Rectal smooth muscle tissue (tissue), 1 donor: ENCODE measurements around the gene JOSD1.

Experiments
- H3K27ac ChIP-seq: one replicate; pipeline ENCODE4 v1.7.0; 2013; ENCODE audit warnings: low read depth, low read length, inconsistent platforms
- H3K27me3 ChIP-seq: one replicate; pipeline ENCODE4 v1.7.0; 2013; ENCODE audit warnings: low read length; ENCODE audit not compliant: control insufficient read depth, insufficient read depth
- H3K36me3 ChIP-seq: one replicate; pipeline ENCODE4 v1.7.0; 2013; ENCODE audit warnings: low read length; ENCODE audit not compliant: control insufficient read depth, insufficient read depth
- H3K4me1 ChIP-seq: one replicate; pipeline ENCODE4 v1.7.0; 2013; ENCODE audit warnings: low read length; ENCODE audit not compliant: control insufficient read depth, insufficient read depth
- H3K4me3 ChIP-seq: one replicate; pipeline ENCODE4 v1.7.0; 2013; ENCODE audit warnings: low read length
- H3K9ac ChIP-seq: one replicate; pipeline ENCODE4 v1.7.0; 2013; ENCODE audit warnings: low read length

The JOSD1 gene

DNA sequence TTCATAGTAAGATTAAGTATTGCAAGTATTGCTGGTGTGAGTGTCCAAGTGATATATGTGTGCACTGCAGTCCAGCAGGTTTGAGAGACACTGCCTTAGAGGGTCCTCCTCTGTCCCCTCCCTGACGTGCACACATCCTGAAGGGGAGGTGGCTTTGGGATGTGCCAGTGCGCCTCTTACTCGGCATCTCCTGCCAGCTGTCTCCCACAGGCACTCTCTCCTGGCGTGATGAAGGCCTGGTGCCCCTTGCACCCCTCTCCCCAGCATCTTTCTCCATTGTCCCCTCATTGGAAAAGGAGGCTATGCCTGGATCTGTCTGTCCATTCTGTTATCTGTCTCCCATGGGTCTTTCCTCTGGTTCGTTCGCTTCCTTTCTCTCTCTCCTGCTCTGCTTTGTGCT lies 29.2 kb upstream of the JOSD1 start:
- Histone ChIP-seq H3K4me3 (no peak overlapping the region), H3K27me3 (no peaks in the 10 kb centered on the region), H3K36me3 (peaks cover 52% of the 10 kb centered on the region), H3K9ac (no peak overlapping the region), H3K4me1 (peaks cover 23% of the 10 kb centered on the region), H3K27ac (no peak overlapping the region)

DNA sequence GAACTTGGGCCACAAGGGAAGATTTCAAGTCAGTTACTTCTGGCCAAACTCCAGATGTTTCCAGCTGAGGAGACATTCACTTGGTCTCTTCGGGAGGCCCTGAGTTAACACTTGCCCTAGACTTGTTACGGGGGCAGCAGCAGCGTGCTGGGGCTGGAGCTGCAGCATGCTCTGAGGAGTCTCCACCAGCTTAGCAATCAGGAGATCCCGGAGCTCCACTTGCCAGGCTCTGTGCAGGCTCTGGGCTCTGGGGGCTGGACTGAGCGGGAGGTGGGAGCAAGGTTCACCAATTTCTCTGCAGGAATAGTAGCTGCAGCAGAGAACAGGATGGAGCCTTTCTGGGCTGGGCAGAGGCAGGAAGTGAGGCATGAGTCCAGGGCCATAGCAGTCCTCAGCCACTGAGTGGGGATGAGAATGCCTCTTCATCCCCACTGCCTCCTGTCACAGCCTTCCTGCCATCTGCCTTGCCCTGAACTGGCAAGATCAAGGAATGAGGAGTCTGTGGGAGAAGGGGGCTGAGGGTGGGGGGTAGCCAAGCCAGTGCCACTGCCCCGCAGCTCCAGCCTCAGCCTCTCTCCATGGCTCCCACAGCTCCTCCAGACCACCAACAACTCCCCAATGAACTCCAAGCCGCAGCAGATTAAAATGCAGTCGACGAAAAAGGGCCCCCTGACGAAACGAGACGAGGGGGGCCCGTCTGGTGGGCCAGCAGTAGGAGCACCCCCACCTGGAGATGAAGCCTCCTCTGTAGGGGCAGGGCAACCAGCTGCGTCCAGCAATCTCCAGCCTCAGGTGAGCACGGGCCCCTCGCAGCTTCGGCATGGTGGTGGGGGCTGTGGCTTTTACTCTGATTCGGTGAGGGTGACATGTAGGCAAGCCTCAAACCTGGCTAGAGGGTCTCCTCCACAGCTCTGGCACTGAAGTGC lies 28.4 kb upstream of the JOSD1 start:
- H3K9ac ChIP-seq, result no peak overlapping the region
- no peaks in the 10 kb centered on the region for H3K27me3 ChIP-seq
- peaks cover 19% of the 10 kb centered on the region for H3K4me1 ChIP-seq
- peaks cover 60% of the 10 kb centered on the region for H3K36me3 ChIP-seq
- H3K4me3 ChIP-seq, result no peak overlapping the region
- no peak overlapping the region for H3K27ac ChIP-seq

DNA sequence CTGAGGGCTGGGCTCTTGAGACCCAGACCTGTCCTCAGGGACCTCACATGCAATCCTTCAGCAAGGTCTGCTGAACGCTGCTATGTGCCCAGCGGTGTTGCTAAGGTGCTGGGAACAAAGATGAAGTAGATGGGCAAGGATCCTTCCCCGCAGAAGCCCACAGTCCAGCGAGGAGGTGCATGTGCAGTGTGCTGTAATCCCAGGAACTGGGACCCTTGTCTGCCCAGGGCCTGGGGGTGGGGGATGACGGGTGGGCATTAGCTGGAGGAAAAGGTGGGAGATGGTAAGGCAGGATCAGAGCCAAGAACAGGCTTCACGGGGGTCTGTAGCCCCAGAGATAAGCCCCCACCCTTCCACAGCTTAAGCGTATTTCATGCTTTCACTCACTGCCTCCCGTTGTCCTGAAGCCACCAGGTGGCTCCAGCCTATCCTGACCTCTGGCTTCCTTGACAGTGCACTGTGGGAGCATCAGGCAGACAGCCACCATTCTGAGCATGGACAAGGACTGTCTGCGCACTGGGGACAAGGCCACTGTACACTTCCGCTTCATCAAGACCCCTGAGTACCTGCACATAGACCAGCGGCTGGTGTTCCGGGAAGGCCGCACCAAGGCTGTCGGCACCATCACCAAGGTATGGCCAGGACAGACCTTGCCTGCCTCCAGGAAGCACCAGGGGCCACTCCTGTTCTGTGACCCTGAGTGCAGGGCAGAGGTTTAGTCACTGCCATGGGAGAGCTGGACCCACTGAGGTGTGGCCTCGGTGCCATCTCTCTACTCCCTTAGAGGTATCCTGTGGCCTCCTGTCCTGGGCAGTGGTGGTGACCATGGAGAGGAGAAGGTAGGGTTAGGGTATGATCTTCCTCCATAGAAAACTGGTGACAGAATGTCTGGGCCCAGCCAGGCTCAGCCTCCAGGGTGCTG lies 27.0 kb upstream of the JOSD1 start:
- Histone ChIP-seq H3K36me3 (peaks cover 70% of the 10 kb centered on the region), H3K9ac (no peak overlapping the region), H3K4me1 (peaks cover 6% of the 10 kb centered on the region), H3K27ac (no peak overlapping the region), H3K27me3 (no peaks in the 10 kb centered on the region), H3K4me3 (no peak overlapping the region)

DNA sequence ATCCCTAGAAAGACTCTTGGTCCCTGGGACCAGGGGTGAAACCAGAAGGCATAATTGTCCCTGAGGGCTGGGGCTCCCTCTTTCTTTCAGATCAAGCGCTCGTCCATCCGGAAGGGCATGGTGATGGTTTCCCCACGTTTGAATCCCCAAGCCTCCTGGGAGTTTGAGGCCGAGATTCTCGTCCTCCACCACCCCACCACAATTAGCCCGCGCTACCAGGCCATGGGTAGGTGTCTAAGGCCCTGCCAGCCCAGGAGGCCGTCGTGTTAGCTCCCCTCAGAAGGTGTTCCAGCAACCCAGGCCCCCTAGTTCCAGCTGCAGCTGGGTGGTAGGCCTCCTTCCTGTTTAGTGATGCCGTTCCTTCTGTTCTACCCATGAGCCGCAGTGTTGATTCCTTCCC lies 26.4 kb upstream of the JOSD1 start:
- Histone ChIP-seq H3K4me3 (no peak overlapping the region), H3K27me3 (no peaks in the 10 kb centered on the region), H3K27ac (no peak overlapping the region), H3K9ac (no peak overlapping the region), H3K36me3 (peaks cover 76% of the 10 kb centered on the region), H3K4me1 (peaks cover 3% of the 10 kb centered on the region)

DNA sequence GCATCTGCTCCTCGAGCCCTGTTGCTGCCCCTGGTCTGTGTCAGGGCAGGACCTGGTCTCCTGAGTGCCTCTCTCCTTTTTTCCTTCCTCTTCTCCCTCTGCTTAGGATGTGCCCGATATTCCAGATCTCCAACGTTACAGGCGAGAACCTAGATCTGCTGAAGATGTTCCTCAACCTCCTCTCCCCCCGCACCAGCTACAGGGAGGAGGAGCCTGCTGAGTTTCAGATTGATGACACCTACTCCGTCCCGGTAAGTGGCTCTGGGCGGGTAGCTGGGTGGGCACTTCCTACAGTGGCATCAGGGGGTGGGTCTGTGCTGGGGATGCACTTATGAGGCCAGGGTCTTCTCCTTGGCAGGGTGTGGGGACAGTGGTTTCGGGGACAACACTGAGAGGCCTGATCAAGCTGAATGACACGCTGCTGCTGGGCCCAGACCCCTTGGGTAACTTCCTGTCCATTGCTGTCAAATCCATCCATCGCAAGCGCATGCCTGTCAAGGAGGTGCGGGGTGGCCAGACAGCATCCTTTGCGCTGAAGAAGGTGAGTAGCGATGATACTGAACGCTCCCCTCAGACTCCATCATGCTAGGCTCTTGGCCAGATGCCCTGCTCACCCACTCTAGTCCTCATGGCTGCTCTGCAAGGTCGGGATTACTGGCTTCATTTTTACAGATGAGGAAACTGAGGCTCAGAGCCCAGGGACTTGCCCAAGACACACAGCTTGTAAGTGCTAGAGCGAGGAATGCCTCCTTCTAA lies 25.3 kb upstream of the JOSD1 start:
- Histone ChIP-seq H3K36me3 (peaks cover 76% of the 10 kb centered on the region), H3K27me3 (no peaks in the 10 kb centered on the region), H3K4me1 (no peaks in the 10 kb centered on the region), H3K9ac (no peak overlapping the region), H3K27ac (no peak overlapping the region), H3K4me3 (no peak overlapping the region)

DNA sequence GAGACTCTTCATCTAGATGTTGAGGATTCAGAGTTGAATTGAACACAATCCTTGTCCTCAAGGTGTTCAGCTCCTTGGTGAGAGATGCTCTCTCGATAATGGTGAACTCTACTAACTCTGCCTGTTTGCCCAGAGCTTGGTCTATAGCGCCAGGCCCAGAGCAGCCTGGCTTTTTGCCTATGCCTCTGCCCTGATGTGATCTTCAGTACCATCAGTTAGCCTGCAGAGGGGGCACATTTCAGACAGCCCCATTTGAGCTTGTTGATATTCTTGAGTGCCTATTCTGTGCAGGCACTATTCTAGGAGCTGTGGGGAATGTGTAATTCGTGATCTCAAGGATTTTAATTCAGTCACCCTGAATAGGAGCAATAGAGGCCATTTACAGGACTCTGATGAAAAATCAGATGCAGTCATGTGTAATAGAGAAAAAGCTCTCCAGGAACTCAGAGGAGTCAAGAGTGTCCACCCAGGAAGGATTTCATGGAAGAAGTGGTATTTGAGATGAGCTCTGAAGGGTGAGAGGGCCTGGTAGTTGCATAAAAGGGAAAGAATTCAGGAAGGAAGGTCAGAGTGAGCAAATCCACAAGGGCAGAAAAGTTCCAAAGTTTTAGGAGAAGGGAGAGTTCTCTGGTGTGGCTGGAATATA lies 24.3 kb upstream of the JOSD1 start:
- Histone ChIP-seq H3K4me1 (no peaks in the 10 kb centered on the region), H3K27ac (no peak overlapping the region), H3K9ac (no peak overlapping the region), H3K36me3 (peaks cover 73% of the 10 kb centered on the region), H3K4me3 (no peak overlapping the region), H3K27me3 (no peaks in the 10 kb centered on the region)

DNA sequence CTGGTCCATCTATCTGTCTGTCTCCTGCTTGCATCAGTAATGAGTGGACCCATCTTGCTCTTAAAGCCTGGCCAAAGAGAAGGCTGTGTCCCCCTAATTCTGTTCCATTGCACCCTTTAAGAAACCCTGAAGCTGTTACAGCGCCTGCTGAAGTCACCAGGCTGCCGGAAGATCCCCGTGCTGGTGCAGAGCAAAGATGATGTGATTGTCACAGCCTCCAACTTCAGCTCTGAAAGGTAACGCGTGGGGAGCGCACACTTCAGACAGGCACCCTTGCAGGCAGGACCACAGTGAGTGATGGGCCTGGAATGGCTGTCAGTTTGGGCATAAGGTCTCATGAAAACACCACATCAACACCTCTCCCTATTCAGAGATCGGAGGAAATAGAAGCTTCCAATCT lies 23.4 kb upstream of the JOSD1 start:
- Histone ChIP-seq H3K27ac (no peak overlapping the region), H3K27me3 (no peaks in the 10 kb centered on the region), H3K9ac (no peak overlapping the region), H3K4me1 (no peaks in the 10 kb centered on the region), H3K4me3 (no peak overlapping the region), H3K36me3 (peaks cover 64% of the 10 kb centered on the region)

DNA sequence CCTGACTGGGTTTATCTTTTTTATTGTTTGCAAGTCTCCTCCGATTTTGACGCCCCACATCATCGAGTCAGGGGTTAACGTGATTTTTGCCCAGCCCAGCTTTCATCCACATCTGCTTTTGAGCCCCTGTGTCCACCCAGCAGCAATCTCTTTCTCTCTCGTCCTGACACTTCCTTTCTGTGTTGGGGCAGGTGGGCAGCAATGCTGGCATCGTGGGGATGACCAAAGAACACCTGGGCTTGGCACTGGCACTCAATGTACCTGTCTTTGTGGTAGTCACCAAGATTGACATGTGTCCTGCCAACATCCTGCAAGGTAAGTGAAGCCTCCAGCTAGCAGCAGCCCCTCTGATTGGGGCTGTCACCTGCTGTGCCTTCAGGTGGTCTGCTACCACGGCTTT lies 20.8 kb upstream of the JOSD1 start:
- no peak overlapping the region for H3K9ac ChIP-seq
- H3K4me1 ChIP-seq, result no peaks in the 10 kb centered on the region
- no peak overlapping the region for H3K27ac ChIP-seq
- H3K27me3 ChIP-seq, result no peaks in the 10 kb centered on the region
- H3K36me3 ChIP-seq, result peaks cover 49% of the 10 kb centered on the region
- no peak overlapping the region for H3K4me3 ChIP-seq

DNA sequence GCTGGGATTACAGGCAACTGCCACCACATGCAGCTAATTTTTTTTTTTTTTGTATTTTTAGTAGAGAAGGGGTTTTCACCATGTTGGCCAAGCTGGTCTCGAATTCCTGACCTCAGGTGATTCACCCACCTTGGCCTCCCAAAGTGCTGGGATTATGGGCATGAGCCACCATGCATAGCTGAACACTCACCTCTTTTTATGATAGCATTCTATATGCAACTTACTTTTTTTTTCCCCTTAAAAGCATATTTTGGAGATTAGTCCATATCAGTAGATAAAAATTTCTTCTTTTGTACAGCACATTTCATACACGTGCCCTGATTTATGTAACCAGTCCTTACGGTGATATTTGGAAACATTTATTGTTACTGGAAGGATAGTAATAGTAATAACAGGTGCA lies 19.6 kb upstream of the JOSD1 start:
- H3K4me1 ChIP-seq, result no peaks in the 10 kb centered on the region
- no peak overlapping the region for H3K27ac ChIP-seq
- no peak overlapping the region for H3K4me3 ChIP-seq
- H3K27me3 ChIP-seq, result no peaks in the 10 kb centered on the region
- peaks cover 47% of the 10 kb centered on the region for H3K36me3 ChIP-seq
- H3K9ac ChIP-seq, result no peak overlapping the region

DNA sequence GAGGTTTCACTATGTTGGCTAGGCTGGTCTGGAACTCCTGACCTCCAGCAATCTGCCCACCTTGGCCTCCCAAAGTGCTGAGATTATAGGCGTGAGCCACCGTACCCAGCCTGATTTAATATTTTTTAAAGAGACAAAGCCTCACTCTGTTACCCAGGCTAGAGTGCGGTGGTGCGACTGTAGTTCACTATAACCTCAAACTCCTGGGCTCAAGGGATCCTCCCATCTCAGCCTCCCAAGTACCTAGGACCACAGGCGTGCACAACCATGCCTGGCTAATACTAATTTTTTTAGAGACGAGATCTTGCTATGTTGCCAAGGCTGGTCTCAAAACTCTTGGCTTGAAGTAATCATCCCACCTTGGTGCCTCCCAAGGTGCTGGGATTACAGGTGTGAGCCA lies 18.5 kb upstream of the JOSD1 start:
- Histone ChIP-seq H3K4me1 (no peaks in the 10 kb centered on the region), H3K27ac (no peak overlapping the region), H3K9ac (no peak overlapping the region), H3K4me3 (no peak overlapping the region), H3K36me3 (peaks cover 37% of the 10 kb centered on the region), H3K27me3 (no peaks in the 10 kb centered on the region)

DNA sequence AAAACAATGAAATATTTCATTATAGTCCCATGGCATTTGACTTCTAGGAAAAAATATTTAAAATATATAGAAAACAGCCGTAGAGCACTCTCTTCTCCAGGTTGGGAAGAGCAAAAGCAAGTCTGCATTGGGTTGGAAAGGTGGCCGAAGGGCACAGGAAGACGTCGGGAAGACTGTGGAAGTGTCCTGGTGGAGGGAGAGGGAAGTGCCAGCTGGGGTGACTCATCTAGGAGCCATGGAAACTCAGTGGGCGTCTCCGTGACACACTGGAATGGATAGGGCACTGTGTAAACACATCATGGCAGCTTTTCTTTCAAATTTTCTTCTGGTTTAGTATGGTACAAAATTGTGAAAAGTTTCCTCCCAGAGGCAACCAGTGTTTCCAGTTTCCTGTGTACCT lies 17.7 kb upstream of the JOSD1 start:
- H3K27me3 ChIP-seq, result no peaks in the 10 kb centered on the region
- no peak overlapping the region for H3K9ac ChIP-seq
- H3K27ac ChIP-seq, result no peak overlapping the region
- no peak overlapping the region for H3K4me3 ChIP-seq
- H3K4me1 ChIP-seq, result no peaks in the 10 kb centered on the region
- peaks cover 33% of the 10 kb centered on the region for H3K36me3 ChIP-seq

DNA sequence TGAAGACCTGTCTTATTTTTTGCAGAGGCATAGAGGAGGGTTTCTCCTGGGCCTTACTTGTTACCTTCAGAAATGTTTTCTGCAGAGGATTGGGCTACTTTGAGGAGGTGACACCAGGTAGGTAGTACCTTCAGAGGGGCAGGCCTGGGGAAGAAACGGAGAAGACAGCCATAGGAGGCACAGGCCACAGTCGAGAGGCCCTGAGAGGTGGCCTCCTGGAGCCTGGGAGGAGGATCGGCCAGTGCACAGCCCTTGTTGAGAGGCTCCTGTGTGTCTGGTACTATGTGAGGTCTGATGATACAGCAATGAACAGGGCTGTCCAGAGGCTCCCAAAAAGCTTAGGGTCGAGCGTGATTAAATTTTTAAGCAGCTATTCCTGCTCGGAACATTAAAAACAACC lies 16.5 kb upstream of the JOSD1 start:
- Histone ChIP-seq H3K27me3 (no peaks in the 10 kb centered on the region), H3K36me3 (peaks cover 21% of the 10 kb centered on the region), H3K4me1 (no peaks in the 10 kb centered on the region), H3K9ac (no peak overlapping the region), H3K4me3 (no peak overlapping the region), H3K27ac (no peak overlapping the region)
